Endothelial cell of umbilical vein (primary cell): ENCODE measurements around the gene TOGARAM2. TPM values are rescaled to one million over a fixed set of nuclear protein-coding genes. Genes with fewer than 3 reads are reported as not detected.

Source experiments
- BruUV-seq: library from RNA; stranded (reverse); fragments of 400-500 nt; replicated peaks from 2 replicates; lab custom pipeline; 2021; lab: Mats Ljungman, UMichigan
- CTCF ChIA-PET: fragments of 300-600, 350-600 bp; sonication (Branson Sonifier 250); formaldehyde crosslinking; loops from one replicate; lab custom pipeline; 2021; ENCODE audit warnings: antibody characterized with exemption, inconsistent platforms; lab: Charles Lee
- POLR2A ChIA-PET: fragments of 300-600, 350-600 bp; sonication (Branson Sonifier 250); formaldehyde crosslinking; loops from one replicate; lab custom pipeline; 2021; ENCODE audit warnings: antibody characterized with exemption, inconsistent platforms; lab: Charles Lee
- DNase-seq: peaks from one replicate; pipeline ENCODE4 v3.0.0-alpha.2; 2011; ENCODE audit warnings: low read depth, low spot score
- FAIRE-seq: peaks from 2 replicates; lab custom pipeline; 2011; peaks lifted over from hg19 to GRCh38; lab: Jason Lieb, UNC
- H2AFZ ChIP-seq: 2 replicates; pipeline ENCODE4 v1.6.0; 2012; ENCODE audit warnings: low read depth, low read length, control low read depth, inconsistent platforms
- H3K27ac ChIP-seq: 2 replicates; pipeline ENCODE4 v1.5.1; 2011; ENCODE audit warnings: low read depth, mild to moderate bottlenecking, control low read depth, low read length, moderate library complexity; ENCODE audit not compliant: insufficient read depth
- H3K27me3 ChIP-seq, 2 experiments: 2 replicates each; pipeline versions ENCODE4 v1.6.0 to v1.6.1; 2011; ENCODE audit warnings: low read length in 2 of 2, mixed read lengths in 1 of 2; ENCODE audit not compliant: control insufficient read depth in 2 of 2, insufficient read depth in 2 of 2
- H3K36me3 ChIP-seq, 2 experiments: 2 replicates in 1 of 2; 3 replicates in 1 of 2; pipeline ENCODE4 v1.5.1; 2011; ENCODE audit warnings: low read length in 2 of 2, mild to moderate bottlenecking in 1 of 2, moderate library complexity in 1 of 2; ENCODE audit not compliant: control insufficient read depth in 2 of 2, insufficient read depth in 2 of 2; ENCODE audit errors: extremely low read depth in 1 of 2
- H3K4me1 ChIP-seq: 3 replicates; pipeline ENCODE4 v1.5.1; 2011; ENCODE audit warnings: mild to moderate bottlenecking, low read length; ENCODE audit not compliant: control insufficient read depth, insufficient read depth; ENCODE audit errors: extremely low read depth
- H3K4me2 ChIP-seq: 2 replicates; pipeline ENCODE4 v1.6.1; 2011; ENCODE audit warnings: low read length, control low read depth, mixed read lengths; ENCODE audit not compliant: insufficient read depth
- H3K4me3 ChIP-seq, 3 experiments: fragments of 200-600 bp in 1 of 3; sonication (generic), shearing (Covaris generic) in 1 of 3; replicated peaks in 1 of 3; 2 replicates each; pipeline ENCODE4 v1.5.1; 2011 to 2016; ENCODE audit warnings: control low read depth in 3 of 3, low read length in 3 of 3, mild to moderate bottlenecking in 2 of 3, inconsistent platforms in 1 of 3, low read depth in 1 of 3, moderate library complexity in 1 of 3; ENCODE audit not compliant: insufficient read depth in 1 of 3
- H3K79me2 ChIP-seq: 2 replicates; pipeline ENCODE4 v1.6.0; 2012; ENCODE audit warnings: low read length, inconsistent platforms; ENCODE audit not compliant: control insufficient read depth, insufficient read depth
- H3K9ac ChIP-seq: replicated peaks from 2 replicates; pipeline ENCODE3; 2011; ENCODE audit warnings: low read length, control low read depth; ENCODE audit not compliant: insufficient read depth; ENCODE audit errors: extremely low read depth
- H3K9me1 ChIP-seq: replicated peaks from 3 replicates; pipeline ENCODE4 v1.6.0; 2011; ENCODE audit warnings: mild to moderate bottlenecking, low read length; ENCODE audit not compliant: control insufficient read depth, insufficient read depth; ENCODE audit errors: extremely low read depth
- H3K9me3 ChIP-seq: replicated peaks from 2 replicates; pipeline ENCODE4 v1.5.1; 2012; ENCODE audit warnings: low read length, inconsistent platforms; ENCODE audit not compliant: control insufficient read depth, insufficient read depth
- H4K20me1 ChIP-seq: replicated peaks from 2 replicates; pipeline ENCODE3; 2011; ENCODE audit warnings: mild to moderate bottlenecking, low read length; ENCODE audit not compliant: control insufficient read depth, insufficient read depth; ENCODE audit errors: extremely low read depth
- CTCF ChIP-seq, 2 donors: IDR thresholded peaks; 1 replicate in 1 of 2; 2 replicates in 1 of 2; pipeline ENCODE4 v1.5.1; 2011; ENCODE audit warnings: low read length in 2 of 2, mild to moderate bottlenecking in 2 of 2, moderate library complexity in 2 of 2, control low read depth in 1 of 2, inconsistent platforms in 1 of 2, low read depth in 1 of 2; ENCODE audit not compliant: insufficient read depth in 1 of 2; ENCODE audit errors: extremely low read depth in 1 of 2
- EZH2 ChIP-seq: IDR thresholded peaks from 2 replicates; pipeline ENCODE4 v1.6.1; 2012; ENCODE audit warnings: borderline replicate concordance, low read depth, mild to moderate bottlenecking, moderate library complexity, low read length, inconsistent platforms; ENCODE audit not compliant: severe bottlenecking
- GATA2 ChIP-seq: IDR thresholded peaks from 2 replicates; pipeline ENCODE4 v1.7.0; 2011; ENCODE audit warnings: low read depth, mild to moderate bottlenecking, moderate library complexity, mixed read lengths, low read length; ENCODE audit not compliant: insufficient read length, insufficient read depth
- JUN ChIP-seq: IDR thresholded peaks from 2 replicates; pipeline ENCODE4 v1.6.1; 2011; ENCODE audit warnings: borderline replicate concordance, low read depth; ENCODE audit not compliant: insufficient read length, insufficient read depth
- MAX ChIP-seq: IDR thresholded peaks from 2 replicates; pipeline ENCODE4 v1.6.1; 2011; ENCODE audit not compliant: insufficient read depth, insufficient read length
- dilution Hi-C: fragments of 300-500 bp; cut with MboI; formaldehyde crosslinking; loops from one replicate; pipeline ENCODE4 v1.15.0; 2019; ENCODE audit warnings: low sequenced_read_pairs; ENCODE audit not compliant: extremely low pct_ligation_motif_present
- intact Hi-C: fragments of 100-400 bp; cut with micrococcal nuclease; formaldehyde crosslinking; loops from one replicate; pipeline ENCODE4 v1.10.0; 2022
- polyA plus RNA-seq, 4 experiments: library from polyadenylated mRNA; depleted of rRNA in 3 of 4; stranded (reverse) in 3 of 4; unstranded in 1 of 4; fragments of >200 nt; gene quantifications; 2 replicates each; pipeline versions ENCODE4 v1.2.1 to v1.2.3, GENCODE V29; 2011 to 2012; ENCODE audit warnings: missing spikeins in 1 of 4
- total RNA-seq: library from RNA; stranded (reverse); gene quantifications from 2 replicates; pipeline ENCODE4 v1.2.3, GENCODE V29; 2021

Gene TOGARAM2
- total and polyA plus RNA-seq, 2 donors (not counting 3 experiments of a cell fraction or from before 2014, with no cell fraction given), result not detected

- POLR2A ChIA-PET, result no interaction called here
- no peak for DNase-seq
- no peak overlapping the region for H3K4me2 ChIP-seq
- CTCF ChIA-PET, result no interaction called here
- H3K79me2 ChIP-seq, result no peaks in the 10 kb centered on the region
- H3K36me3 ChIP-seq, result no peaks in the 10 kb centered on the region
- H3K4me3 ChIP-seq, result no peak overlapping the region
- FAIRE-seq, result no peak
- TF ChIP-seq JUN, result no peak
- TF ChIP-seq MAX, result no peak
- no peak for TF ChIP-seq CTCF (IDR thresholded peaks at IDR 0.05; ENCODE audit: extremely low read depth in 1 of 2, insufficient read depth in 1 of 2, low read depth in 1 of 2, low read length in 2 of 2)
- no peak for TF ChIP-seq EZH2
- no peak for TF ChIP-seq GATA2
- no peak overlapping the region for H3K9ac ChIP-seq
- no peak overlapping the region for H2AFZ ChIP-seq
- no TSS peak for BruUV-seq
- no peaks in the 10 kb centered on the region for H4K20me1 ChIP-seq
- H3K27ac ChIP-seq, result no peak overlapping the region
- dilution Hi-C loops, result no loop called here
- intact Hi-C loops, result no loop called here
- no peaks in the 10 kb centered on the region for H3K9me3 ChIP-seq
- no peaks in the 10 kb centered on the region for H3K4me1 ChIP-seq
- peaks cover 0 to 2% of the 10 kb centered on the region in 2 experiments for H3K27me3 ChIP-seq
- no peaks in the 10 kb centered on the region for H3K9me1 ChIP-seq
Measured at GRCh38 chr2:28972778-28973335, 8.2 kb upstream of the TOGARAM2 start.
